Chondrocyte (in vitro differentiated cells): ENCODE data around the gene MACROH2A1. TPM values are rescaled to one million over a fixed set of nuclear protein-coding genes. Genes with fewer than 3 reads are reported as not detected.

ENCODE experiments used
- DNase-seq: peaks from one replicate; pipeline ENCODE4 v3.0.0; 2021; ENCODE audit warnings: mixed read lengths, low spot score
- H3K27ac Mint-ChIP-seq: one replicate; pipeline ENCODE4 v1.8.0; 2021; ENCODE audit warnings: mild to moderate bottlenecking, moderate library complexity, mixed read lengths; ENCODE audit not compliant: unreplicated experiment
- H3K27me3 Mint-ChIP-seq: 2 replicates; pipeline ENCODE4 v1.8.0; 2021; ENCODE audit warnings: low read depth, mixed read lengths
- H3K36me3 Mint-ChIP-seq: 2 replicates; pipeline ENCODE4 v1.8.0; 2021; ENCODE audit warnings: low read depth, mixed read lengths
- H3K4me1 Mint-ChIP-seq: 2 replicates; pipeline ENCODE4 v1.8.0; 2021; ENCODE audit warnings: low read depth, mild to moderate bottlenecking, mixed read lengths
- H3K4me3 Mint-ChIP-seq: one replicate; pipeline ENCODE4 v1.8.0; 2021; ENCODE audit warnings: mild to moderate bottlenecking, moderate library complexity, mixed read lengths; ENCODE audit not compliant: unreplicated experiment
- H3K9me3 Mint-ChIP-seq: 2 replicates; pipeline ENCODE4 v1.8.0; 2021; ENCODE audit warnings: low read depth, mixed read lengths
- total RNA-seq: library from RNA; stranded (reverse); gene quantifications from 3 replicates; pipeline ENCODE4 v1.2.1, GENCODE V29; 2021
- TF ChIP-seq, protein P1 (sequence below): fragments of 200-600 bp; sonication (generic); IDR thresholded peaks from 2 replicates; pipeline ENCODE4 v1.5.0; 2021; ENCODE audit warnings: antibody characterized with exemption, mild to moderate bottlenecking, moderate library complexity

MACROH2A1 gene
- total RNA-seq, 1 donor from 2014 or later = 100 TPM

DNA sequence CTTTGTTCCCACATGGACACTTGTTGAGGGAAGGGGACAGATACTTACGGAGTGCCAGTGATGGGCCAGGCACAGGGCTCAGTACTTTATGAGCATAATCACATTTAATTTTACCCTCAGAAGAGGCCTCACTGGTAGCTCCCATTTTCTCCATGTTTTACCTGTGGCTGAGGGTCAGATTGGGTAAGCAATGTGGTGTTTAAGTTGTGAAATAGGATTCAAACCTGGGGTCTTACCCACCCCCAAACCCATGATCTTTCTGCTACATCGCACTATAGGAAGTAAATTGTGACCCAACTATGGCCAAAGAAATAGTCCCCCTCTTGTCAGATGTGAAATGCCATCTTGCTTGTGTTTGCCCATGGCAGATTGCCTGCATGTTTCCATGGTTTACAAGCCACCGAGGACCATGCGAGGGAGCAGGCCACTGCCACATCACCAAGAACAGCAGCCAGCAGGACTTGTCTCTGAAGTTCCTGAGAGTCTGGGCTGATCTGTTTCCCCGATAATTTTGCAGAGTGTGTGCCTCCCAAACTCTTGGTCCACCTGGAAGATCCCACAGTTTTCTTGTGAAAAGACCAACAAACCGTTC is 95.4 kb downstream of the MACROH2A1 start:
- H3K9me3 Mint-ChIP-seq = no peaks in the 10 kb centered on the region
- H3K27ac Mint-ChIP-seq = no peak overlapping the region
- peaks cover 8% of the 10 kb centered on the region for H3K27me3 Mint-ChIP-seq
- no peak for DNase-seq
- no peaks in the 10 kb centered on the region for H3K36me3 Mint-ChIP-seq
- TF ChIP-seq, protein P1, sequence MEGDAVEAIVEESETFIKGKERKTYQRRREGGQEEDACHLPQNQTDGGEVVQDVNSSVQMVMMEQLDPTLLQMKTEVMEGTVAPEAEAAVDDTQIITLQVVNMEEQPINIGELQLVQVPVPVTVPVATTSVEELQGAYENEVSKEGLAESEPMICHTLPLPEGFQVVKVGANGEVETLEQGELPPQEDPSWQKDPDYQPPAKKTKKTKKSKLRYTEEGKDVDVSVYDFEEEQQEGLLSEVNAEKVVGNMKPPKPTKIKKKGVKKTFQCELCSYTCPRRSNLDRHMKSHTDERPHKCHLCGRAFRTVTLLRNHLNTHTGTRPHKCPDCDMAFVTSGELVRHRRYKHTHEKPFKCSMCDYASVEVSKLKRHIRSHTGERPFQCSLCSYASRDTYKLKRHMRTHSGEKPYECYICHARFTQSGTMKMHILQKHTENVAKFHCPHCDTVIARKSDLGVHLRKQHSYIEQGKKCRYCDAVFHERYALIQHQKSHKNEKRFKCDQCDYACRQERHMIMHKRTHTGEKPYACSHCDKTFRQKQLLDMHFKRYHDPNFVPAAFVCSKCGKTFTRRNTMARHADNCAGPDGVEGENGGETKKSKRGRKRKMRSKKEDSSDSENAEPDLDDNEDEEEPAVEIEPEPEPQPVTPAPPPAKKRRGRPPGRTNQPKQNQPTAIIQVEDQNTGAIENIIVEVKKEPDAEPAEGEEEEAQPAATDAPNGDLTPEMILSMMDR = no peak
- H3K4me1 Mint-ChIP-seq = peaks cover 6% of the 10 kb centered on the region
- H3K4me3 Mint-ChIP-seq = no peak overlapping the region

DNA sequence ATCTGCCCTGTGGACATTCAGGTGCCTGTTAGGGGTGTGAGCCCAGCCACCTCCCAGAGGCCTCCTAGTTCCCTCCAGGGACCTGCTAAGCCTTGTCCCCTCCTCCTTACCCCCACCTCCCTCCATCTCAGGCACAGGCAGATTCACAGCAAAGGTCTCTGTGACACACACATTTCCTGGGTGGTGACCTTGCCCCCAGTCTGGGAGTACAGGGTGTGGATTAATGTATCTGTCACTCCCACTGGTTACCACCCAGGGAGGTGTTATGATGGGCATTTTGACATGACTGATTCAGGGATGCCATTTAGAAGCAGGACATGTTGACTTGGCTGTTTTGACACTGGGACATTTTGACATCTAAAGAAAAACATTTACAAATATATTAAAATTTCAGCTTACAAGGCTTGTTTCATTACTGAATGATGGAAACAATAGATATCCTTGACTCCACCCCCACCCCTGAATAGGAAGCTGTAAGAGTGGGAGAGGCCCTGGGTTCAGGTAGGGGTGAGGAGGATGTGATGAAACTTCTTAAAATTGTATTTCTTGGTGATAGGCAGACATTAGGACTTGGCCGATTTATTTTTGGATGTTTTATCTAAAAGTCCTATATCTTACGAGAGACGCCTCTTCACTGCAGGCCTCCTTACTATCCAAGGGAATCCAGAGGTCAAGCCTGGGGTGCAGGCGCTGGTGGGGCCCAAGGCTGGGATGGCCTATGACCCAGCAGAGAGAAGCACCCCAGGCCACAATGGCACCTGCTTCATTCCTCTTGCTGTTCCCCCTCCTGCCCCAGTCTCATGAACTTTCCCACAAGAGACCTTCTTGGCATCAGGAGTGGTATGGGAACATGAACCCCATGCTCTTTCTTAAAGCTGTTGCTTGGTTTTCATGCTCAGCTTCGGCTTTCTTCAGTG is 101.9 kb downstream of the MACROH2A1 start:
- no peaks in the 10 kb centered on the region for H3K9me3 Mint-ChIP-seq
- H3K27me3 Mint-ChIP-seq = peaks cover 12% of the 10 kb centered on the region
- H3K4me3 Mint-ChIP-seq = no peak overlapping the region

DNA sequence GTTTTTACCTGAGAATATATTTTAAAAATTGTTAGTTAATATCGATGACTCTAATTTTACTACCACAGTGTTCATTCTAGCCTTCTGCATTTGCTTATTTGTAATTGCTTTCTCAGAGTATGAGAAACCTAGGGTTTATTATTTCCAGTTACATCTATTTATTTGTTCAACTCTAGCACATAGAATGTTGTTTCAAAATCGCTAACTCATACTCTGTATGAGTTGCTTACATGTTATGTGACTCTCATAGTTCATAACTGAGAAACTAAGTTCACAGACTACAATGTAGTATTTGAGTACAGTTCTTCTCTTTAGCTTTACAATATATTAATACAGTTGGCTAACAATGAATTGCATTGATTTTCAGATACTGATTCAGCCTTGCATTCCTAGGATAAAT is 103.2 kb downstream of the MACROH2A1 start:
- no peaks in the 10 kb centered on the region for H3K4me1 Mint-ChIP-seq
- no peak overlapping the region for H3K4me3 Mint-ChIP-seq
- TF ChIP-seq, protein P1 = no peak
- peaks cover 12% of the 10 kb centered on the region for H3K27me3 Mint-ChIP-seq
- H3K27ac Mint-ChIP-seq = no peak overlapping the region
- no peaks in the 10 kb centered on the region for H3K9me3 Mint-ChIP-seq
- no peak for DNase-seq
- no peaks in the 10 kb centered on the region for H3K36me3 Mint-ChIP-seq

More for the DNA sequence above, 101.9 kb downstream of the MACROH2A1 start:
- Mint-ChIP-seq H3K36me3 (no peaks in the 10 kb centered on the region), H3K27ac (no peak overlapping the region), H3K4me1 (no peaks in the 10 kb centered on the region)
- TF ChIP-seq, protein P1 = no peak
- DNase-seq = no peak

DNA sequence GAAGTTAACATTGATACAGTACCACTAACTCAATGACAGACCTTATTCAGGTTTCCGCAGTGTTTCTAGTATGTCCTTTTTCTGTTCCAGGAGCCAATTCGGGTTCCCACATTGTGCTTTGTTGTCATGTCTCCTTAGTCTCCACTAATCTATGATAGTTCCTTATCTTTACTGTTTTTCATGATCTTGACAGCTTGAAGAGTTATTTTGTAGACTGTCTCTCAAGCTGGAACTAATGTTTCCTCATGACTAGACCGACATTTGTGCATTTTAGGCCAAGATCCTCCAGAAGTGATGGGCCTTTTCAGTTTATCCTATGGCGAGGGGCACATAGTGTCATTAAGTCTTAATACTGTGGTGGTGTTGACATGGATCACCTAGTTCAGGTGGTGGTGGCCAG is 104.2 kb downstream of the MACROH2A1 start:
- no peaks in the 10 kb centered on the region for H3K4me1 Mint-ChIP-seq
- peaks cover 13% of the 10 kb centered on the region for H3K27me3 Mint-ChIP-seq
- no peaks in the 10 kb centered on the region for H3K36me3 Mint-ChIP-seq
- no peak overlapping the region for H3K4me3 Mint-ChIP-seq
- TF ChIP-seq, protein P1 = no peak
- H3K9me3 Mint-ChIP-seq = no peaks in the 10 kb centered on the region
- no peak for DNase-seq
- H3K27ac Mint-ChIP-seq = no peak overlapping the region

DNA sequence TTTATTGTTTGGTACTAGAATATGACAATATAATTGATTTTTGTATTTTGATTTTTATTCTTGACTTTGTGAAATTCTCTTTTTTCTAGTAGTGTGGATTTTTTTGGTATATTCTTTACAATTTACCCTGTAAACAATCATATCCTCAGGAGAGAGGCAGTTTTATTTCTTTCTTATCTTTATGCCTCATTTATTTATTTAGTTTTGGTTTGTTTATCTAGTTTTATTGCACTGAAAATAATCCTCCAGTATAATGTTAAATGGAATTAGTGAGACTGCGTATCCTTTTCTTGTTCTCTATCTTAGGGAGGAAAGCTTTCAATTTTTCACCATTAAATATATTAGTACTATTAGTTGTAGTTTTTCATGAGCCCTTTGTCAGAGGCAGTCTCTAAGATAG is 109.4 kb downstream of the MACROH2A1 start:
- H3K4me1 Mint-ChIP-seq = no peaks in the 10 kb centered on the region
- no peak overlapping the region for H3K4me3 Mint-ChIP-seq
- H3K27me3 Mint-ChIP-seq = peaks cover 25% of the 10 kb centered on the region
- no peak for DNase-seq
- H3K36me3 Mint-ChIP-seq = no peaks in the 10 kb centered on the region
- TF ChIP-seq, protein P1 = no peak
- H3K9me3 Mint-ChIP-seq = peaks cover 8% of the 10 kb centered on the region
- H3K27ac Mint-ChIP-seq = no peak overlapping the region
